Endothelial cell of umbilical vein (primary cell): ENCODE results near the gene OR3A2. TPM values are rescaled to one million over a fixed set of nuclear protein-coding genes. Genes with fewer than 3 reads are reported as not detected.

Experiments
- BruUV-seq: library from RNA; stranded (reverse); fragments of 400-500 nt; replicated peaks from 2 replicates; lab custom pipeline; 2021; lab: Mats Ljungman, UMichigan
- CTCF ChIA-PET: fragments of 300-600, 350-600 bp; sonication (Branson Sonifier 250); formaldehyde crosslinking; loops from one replicate; lab custom pipeline; 2021; ENCODE audit warnings: antibody characterized with exemption, inconsistent platforms; lab: Charles Lee
- POLR2A ChIA-PET: fragments of 300-600, 350-600 bp; sonication (Branson Sonifier 250); formaldehyde crosslinking; loops from one replicate; lab custom pipeline; 2021; ENCODE audit warnings: antibody characterized with exemption, inconsistent platforms; lab: Charles Lee
- DNase-seq: peaks from one replicate; pipeline ENCODE4 v3.0.0-alpha.2; 2011; ENCODE audit warnings: low read depth, low spot score
- FAIRE-seq: peaks from 2 replicates; lab custom pipeline; 2011; peaks lifted over from hg19 to GRCh38; lab: Jason Lieb, UNC
- H2AFZ ChIP-seq: 2 replicates; pipeline ENCODE4 v1.6.0; 2012; ENCODE audit warnings: low read depth, low read length, control low read depth, inconsistent platforms
- H3K27ac ChIP-seq: 2 replicates; pipeline ENCODE4 v1.5.1; 2011; ENCODE audit warnings: low read depth, mild to moderate bottlenecking, control low read depth, low read length, moderate library complexity; ENCODE audit not compliant: insufficient read depth
- H3K27me3 ChIP-seq, 2 experiments: 2 replicates each; pipeline versions ENCODE4 v1.6.0 to v1.6.1; 2011; ENCODE audit warnings: low read length in 2 of 2, mixed read lengths in 1 of 2; ENCODE audit not compliant: control insufficient read depth in 2 of 2, insufficient read depth in 2 of 2
- H3K36me3 ChIP-seq, 2 experiments: 2 replicates in 1 of 2; 3 replicates in 1 of 2; pipeline ENCODE4 v1.5.1; 2011; ENCODE audit warnings: low read length in 2 of 2, mild to moderate bottlenecking in 1 of 2, moderate library complexity in 1 of 2; ENCODE audit not compliant: control insufficient read depth in 2 of 2, insufficient read depth in 2 of 2; ENCODE audit errors: extremely low read depth in 1 of 2
- H3K4me1 ChIP-seq: 3 replicates; pipeline ENCODE4 v1.5.1; 2011; ENCODE audit warnings: mild to moderate bottlenecking, low read length; ENCODE audit not compliant: control insufficient read depth, insufficient read depth; ENCODE audit errors: extremely low read depth
- H3K4me2 ChIP-seq: 2 replicates; pipeline ENCODE4 v1.6.1; 2011; ENCODE audit warnings: low read length, control low read depth, mixed read lengths; ENCODE audit not compliant: insufficient read depth
- H3K4me3 ChIP-seq, 3 experiments: fragments of 200-600 bp in 1 of 3; sonication (generic), shearing (Covaris generic) in 1 of 3; replicated peaks in 1 of 3; 2 replicates each; pipeline ENCODE4 v1.5.1; 2011 to 2016; ENCODE audit warnings: control low read depth in 3 of 3, low read length in 3 of 3, mild to moderate bottlenecking in 2 of 3, inconsistent platforms in 1 of 3, low read depth in 1 of 3, moderate library complexity in 1 of 3; ENCODE audit not compliant: insufficient read depth in 1 of 3
- H3K79me2 ChIP-seq: 2 replicates; pipeline ENCODE4 v1.6.0; 2012; ENCODE audit warnings: low read length, inconsistent platforms; ENCODE audit not compliant: control insufficient read depth, insufficient read depth
- H3K9ac ChIP-seq: replicated peaks from 2 replicates; pipeline ENCODE3; 2011; ENCODE audit warnings: low read length, control low read depth; ENCODE audit not compliant: insufficient read depth; ENCODE audit errors: extremely low read depth
- H3K9me1 ChIP-seq: replicated peaks from 3 replicates; pipeline ENCODE4 v1.6.0; 2011; ENCODE audit warnings: mild to moderate bottlenecking, low read length; ENCODE audit not compliant: control insufficient read depth, insufficient read depth; ENCODE audit errors: extremely low read depth
- H3K9me3 ChIP-seq: replicated peaks from 2 replicates; pipeline ENCODE4 v1.5.1; 2012; ENCODE audit warnings: low read length, inconsistent platforms; ENCODE audit not compliant: control insufficient read depth, insufficient read depth
- H4K20me1 ChIP-seq: replicated peaks from 2 replicates; pipeline ENCODE3; 2011; ENCODE audit warnings: mild to moderate bottlenecking, low read length; ENCODE audit not compliant: control insufficient read depth, insufficient read depth; ENCODE audit errors: extremely low read depth
- EZH2 ChIP-seq: IDR thresholded peaks from 2 replicates; pipeline ENCODE4 v1.6.1; 2012; ENCODE audit warnings: borderline replicate concordance, low read depth, mild to moderate bottlenecking, moderate library complexity, low read length, inconsistent platforms; ENCODE audit not compliant: severe bottlenecking
- FOS ChIP-seq: IDR thresholded peaks from 2 replicates; pipeline ENCODE4 v1.6.1; 2011; ENCODE audit warnings: mild to moderate bottlenecking, low read length, moderate library complexity, borderline replicate concordance; ENCODE audit not compliant: insufficient read depth
- GATA2 ChIP-seq: IDR thresholded peaks from 2 replicates; pipeline ENCODE4 v1.7.0; 2011; ENCODE audit warnings: low read depth, mild to moderate bottlenecking, moderate library complexity, mixed read lengths, low read length; ENCODE audit not compliant: insufficient read length, insufficient read depth
- JUN ChIP-seq: IDR thresholded peaks from 2 replicates; pipeline ENCODE4 v1.6.1; 2011; ENCODE audit warnings: borderline replicate concordance, low read depth; ENCODE audit not compliant: insufficient read length, insufficient read depth
- MYC ChIP-seq: IDR thresholded peaks from one replicate; pipeline ENCODE4 v1.6.1; 2011; ENCODE audit warnings: mild to moderate bottlenecking, low read depth, low read length
- POLR2A ChIP-seq: IDR thresholded peaks from 2 replicates; pipeline ENCODE4 v1.6.1; 2012; ENCODE audit warnings: low read depth, mild to moderate bottlenecking, control low read depth, low read length
- POLR2AphosphoS5 ChIP-seq: IDR thresholded peaks from 2 replicates; pipeline ENCODE4 v1.6.1; 2012; ENCODE audit warnings: low read depth, mild to moderate bottlenecking, control low read depth, low read length, moderate library complexity; ENCODE audit not compliant: insufficient read depth
- dilution Hi-C: fragments of 300-500 bp; cut with MboI; formaldehyde crosslinking; loops from one replicate; pipeline ENCODE4 v1.15.0; 2019; ENCODE audit warnings: low sequenced_read_pairs; ENCODE audit not compliant: extremely low pct_ligation_motif_present
- intact Hi-C: fragments of 100-400 bp; cut with micrococcal nuclease; formaldehyde crosslinking; loops from one replicate; pipeline ENCODE4 v1.10.0; 2022
- polyA plus RNA-seq, 4 experiments: library from polyadenylated mRNA; depleted of rRNA in 3 of 4; stranded (reverse) in 3 of 4; unstranded in 1 of 4; fragments of >200 nt; gene quantifications; 2 replicates each; pipeline versions ENCODE4 v1.2.1 to v1.2.3, GENCODE V29; 2011 to 2012; ENCODE audit warnings: missing spikeins in 1 of 4
- total RNA-seq: library from RNA; stranded (reverse); gene quantifications from 2 replicates; pipeline ENCODE4 v1.2.3, GENCODE V29; 2021
- TF ChIP-seq, protein P1 (sequence below): IDR thresholded peaks from 2 replicates; pipeline ENCODE4 v1.6.1; 2011; ENCODE audit not compliant: insufficient read depth, insufficient read length
- TF ChIP-seq, protein P2 (sequence below), 2 donors: IDR thresholded peaks; 1 replicate in 1 of 2; 2 replicates in 1 of 2; pipeline ENCODE4 v1.5.1; 2011; ENCODE audit warnings: low read length in 2 of 2, mild to moderate bottlenecking in 2 of 2, moderate library complexity in 2 of 2, control low read depth in 1 of 2, inconsistent platforms in 1 of 2, low read depth in 1 of 2; ENCODE audit not compliant: insufficient read depth in 1 of 2; ENCODE audit errors: extremely low read depth in 1 of 2

Gene OR3A2
- total and polyA plus RNA-seq, 2 donors (not counting 3 experiments of a cell fraction or from before 2014, with no cell fraction given): 0.10 TPM; not detected in 1

DNA sequence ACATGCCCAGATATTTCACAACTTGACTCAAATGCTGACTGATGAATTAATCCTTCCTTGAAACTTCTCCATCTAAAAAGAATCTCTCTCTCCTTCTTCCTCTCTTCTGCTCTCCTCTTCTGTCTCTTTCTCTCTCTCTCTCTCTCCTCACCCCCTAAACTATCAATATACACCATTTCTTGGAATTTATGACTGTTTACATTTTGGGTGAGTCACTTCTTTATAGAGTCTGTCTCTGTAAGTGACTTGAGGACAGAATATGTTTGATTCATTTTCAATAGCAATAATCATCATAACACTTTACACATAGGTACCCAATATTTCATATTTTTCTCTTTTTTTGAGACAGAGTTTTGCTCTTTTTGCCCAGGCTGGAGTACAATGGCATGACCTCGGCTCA, 103.2 kb downstream of the OR3A2 start:
- Histone ChIP-seq H3K79me2 (no peaks in the 10 kb centered on the region), H3K4me3 (no peak overlapping the region), H2AFZ (no peak overlapping the region), H3K4me1 (no peaks in the 10 kb centered on the region), H3K27me3 (no peaks in the 10 kb centered on the region), H3K4me2 (no peak overlapping the region), H4K20me1 (no peaks in the 10 kb centered on the region), H3K9me1 (no peaks in the 10 kb centered on the region), H3K9ac (no peak overlapping the region), H3K9me3 (no peaks in the 10 kb centered on the region), H3K36me3 (no peaks in the 10 kb centered on the region), H3K27ac (no peak overlapping the region)
- ChIA-PET POLR2A (no interaction called here), CTCF (no interaction called here)
- TF ChIP-seq, protein P1, sequence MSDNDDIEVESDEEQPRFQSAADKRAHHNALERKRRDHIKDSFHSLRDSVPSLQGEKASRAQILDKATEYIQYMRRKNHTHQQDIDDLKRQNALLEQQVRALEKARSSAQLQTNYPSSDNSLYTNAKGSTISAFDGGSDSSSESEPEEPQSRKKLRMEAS: no peak
- FAIRE-seq (no peak), DNase-seq (no peak)
- dilution Hi-C loops: no loop called here
- no TSS peak for BruUV-seq
- intact Hi-C loops: no loop called here

DNA sequence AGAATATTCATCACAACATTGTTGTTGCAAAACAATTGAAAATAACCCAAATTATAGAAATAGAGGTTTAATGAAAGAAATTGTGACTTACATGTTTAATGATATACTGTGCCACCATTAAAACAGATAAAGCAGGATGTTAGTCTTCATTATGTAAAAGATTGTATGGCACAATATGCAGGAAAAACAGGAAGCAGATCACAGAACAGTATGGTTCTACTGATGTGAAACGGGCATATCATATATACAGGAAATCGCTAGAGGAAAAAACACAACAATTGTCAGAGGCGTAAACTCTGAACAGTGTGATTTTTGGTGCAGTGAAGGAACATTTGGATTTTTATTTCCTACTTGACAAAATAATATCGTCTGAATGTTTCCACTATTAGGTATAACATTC, 110.0 kb downstream of the OR3A2 start:
- H2AFZ ChIP-seq: no peak overlapping the region
- ChIA-PET POLR2A (no interaction called here), CTCF (no interaction called here)
- H3K9me3 ChIP-seq: no peaks in the 10 kb centered on the region
- no peak for DNase-seq
- H3K27me3 ChIP-seq: no peaks in the 10 kb centered on the region
- TF ChIP-seq POLR2A (no peak), FOS (no peak), GATA2 (no peak), POLR2AphosphoS5 (no peak), MYC (no peak), EZH2 (no peak), JUN (no peak)
- TF ChIP-seq, protein P2, sequence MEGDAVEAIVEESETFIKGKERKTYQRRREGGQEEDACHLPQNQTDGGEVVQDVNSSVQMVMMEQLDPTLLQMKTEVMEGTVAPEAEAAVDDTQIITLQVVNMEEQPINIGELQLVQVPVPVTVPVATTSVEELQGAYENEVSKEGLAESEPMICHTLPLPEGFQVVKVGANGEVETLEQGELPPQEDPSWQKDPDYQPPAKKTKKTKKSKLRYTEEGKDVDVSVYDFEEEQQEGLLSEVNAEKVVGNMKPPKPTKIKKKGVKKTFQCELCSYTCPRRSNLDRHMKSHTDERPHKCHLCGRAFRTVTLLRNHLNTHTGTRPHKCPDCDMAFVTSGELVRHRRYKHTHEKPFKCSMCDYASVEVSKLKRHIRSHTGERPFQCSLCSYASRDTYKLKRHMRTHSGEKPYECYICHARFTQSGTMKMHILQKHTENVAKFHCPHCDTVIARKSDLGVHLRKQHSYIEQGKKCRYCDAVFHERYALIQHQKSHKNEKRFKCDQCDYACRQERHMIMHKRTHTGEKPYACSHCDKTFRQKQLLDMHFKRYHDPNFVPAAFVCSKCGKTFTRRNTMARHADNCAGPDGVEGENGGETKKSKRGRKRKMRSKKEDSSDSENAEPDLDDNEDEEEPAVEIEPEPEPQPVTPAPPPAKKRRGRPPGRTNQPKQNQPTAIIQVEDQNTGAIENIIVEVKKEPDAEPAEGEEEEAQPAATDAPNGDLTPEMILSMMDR (IDR thresholded peaks at IDR 0.05; ENCODE audit: extremely low read depth in 1 of 2, insufficient read depth in 1 of 2, low read depth in 1 of 2, low read length in 2 of 2): no peak
- TF ChIP-seq, protein P1: no peak
- H3K27ac ChIP-seq: no peak overlapping the region
- dilution Hi-C loops (no loop called here), intact Hi-C loops (no loop called here)
- no peaks in the 10 kb centered on the region for H3K4me1 ChIP-seq
- H3K36me3 ChIP-seq: no peaks in the 10 kb centered on the region
- H3K9me1 ChIP-seq: no peaks in the 10 kb centered on the region
- no peak overlapping the region for H3K4me2 ChIP-seq
- H3K9ac ChIP-seq: no peak overlapping the region
- no peaks in the 10 kb centered on the region for H3K79me2 ChIP-seq
- no TSS peak for BruUV-seq
- no peaks in the 10 kb centered on the region for H4K20me1 ChIP-seq
- H3K4me3 ChIP-seq: no peak overlapping the region
- no peak for FAIRE-seq
